HG02642 (cell line): ENCODE results near the gene GPC6.

Experiments used
- ATAC-seq: cut with Tn5 transposase; IDR thresholded peaks from one replicate; pipeline ENCODE4 v1.9.1; 2021; ENCODE audit warnings: mild to moderate bottlenecking; ENCODE audit not compliant: unreplicated experiment, poor library complexity

Gene GPC6

DNA sequence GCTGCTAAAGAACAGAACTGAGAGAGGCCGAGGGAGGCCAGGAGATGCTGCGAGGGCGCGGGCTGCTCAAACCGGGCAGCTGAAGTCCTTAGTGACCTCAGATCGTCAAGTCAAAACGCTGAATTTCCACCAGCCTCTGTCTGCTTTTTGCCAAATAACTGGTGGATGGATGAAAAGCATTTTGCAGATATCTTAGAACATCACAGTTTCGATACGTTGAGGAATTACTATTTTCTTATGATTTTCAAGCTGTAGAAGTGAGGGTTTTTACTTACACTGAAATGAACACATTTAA, 2.0 kb downstream of the GPC6 start:
- ATAC-seq = no peak

DNA sequence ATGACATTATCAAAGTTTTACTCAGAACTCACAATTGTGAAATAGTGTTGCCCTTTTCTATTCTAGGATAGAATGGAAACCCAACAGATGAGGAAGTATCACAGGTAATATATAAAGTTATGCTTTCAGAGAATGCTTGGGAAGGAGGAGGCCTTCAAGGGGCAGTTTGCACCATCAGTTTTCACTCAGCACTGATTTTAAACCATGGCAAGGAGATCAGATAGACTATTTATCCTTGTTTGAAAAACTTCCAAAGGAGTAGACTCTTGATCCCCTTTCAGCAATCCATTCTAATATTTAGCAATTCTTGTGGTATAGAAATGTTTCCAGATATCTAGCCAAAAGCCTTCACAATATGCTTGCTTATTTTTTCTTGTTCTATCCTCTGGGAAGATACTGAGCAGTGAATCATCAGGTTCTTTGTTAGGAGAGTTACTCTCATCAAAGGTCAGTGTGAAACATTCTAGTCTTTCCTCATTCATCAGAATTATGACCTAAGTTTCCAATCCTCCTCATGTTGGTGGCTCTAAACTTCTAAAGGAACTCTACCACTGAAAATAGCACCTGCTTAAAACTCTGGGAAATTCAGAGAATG, 3.8 kb downstream of the GPC6 start:
- ATAC-seq = no peak

DNA sequence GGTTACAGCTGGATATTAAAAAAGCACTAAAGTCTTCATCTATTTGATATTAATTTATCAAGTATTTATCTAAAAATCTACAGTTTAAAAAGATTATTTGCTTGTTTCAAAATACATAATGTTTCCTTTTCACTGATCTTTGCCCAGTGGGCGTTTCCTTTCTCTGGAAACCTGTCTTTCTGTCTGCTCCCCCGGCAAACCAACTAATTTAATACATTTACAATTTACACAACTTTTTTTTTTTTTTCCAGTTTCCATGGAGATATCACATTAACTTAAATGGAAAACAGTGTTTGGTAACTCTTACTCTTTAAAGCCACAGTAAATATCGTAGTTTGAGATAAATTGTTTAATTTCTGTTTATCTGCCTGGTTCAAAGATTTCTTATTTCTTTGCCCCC, 5.3 kb downstream of the GPC6 start:
- no peak for ATAC-seq

DNA sequence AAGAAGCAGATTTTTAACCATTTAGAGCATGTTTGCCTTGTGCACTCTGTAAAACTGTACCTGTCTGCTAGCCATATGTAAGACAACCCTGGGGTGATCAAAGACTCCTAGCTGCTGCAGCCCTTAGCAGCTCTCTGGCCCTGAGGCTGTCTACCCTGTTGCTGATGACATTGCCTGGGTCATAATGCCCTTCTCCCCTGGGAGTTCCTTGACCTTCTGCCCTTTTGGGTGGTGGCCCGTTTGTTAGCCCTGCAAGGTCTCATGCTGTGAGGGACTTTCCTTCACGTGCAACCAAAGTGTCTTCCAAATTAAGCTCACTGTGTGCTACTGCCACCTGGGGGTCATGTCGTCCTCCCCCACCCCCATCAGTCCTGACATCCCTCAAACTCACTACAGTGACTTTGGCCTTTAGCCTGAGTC, 7.4 kb downstream of the GPC6 start:
- ATAC-seq = peak; percentile 63

DNA sequence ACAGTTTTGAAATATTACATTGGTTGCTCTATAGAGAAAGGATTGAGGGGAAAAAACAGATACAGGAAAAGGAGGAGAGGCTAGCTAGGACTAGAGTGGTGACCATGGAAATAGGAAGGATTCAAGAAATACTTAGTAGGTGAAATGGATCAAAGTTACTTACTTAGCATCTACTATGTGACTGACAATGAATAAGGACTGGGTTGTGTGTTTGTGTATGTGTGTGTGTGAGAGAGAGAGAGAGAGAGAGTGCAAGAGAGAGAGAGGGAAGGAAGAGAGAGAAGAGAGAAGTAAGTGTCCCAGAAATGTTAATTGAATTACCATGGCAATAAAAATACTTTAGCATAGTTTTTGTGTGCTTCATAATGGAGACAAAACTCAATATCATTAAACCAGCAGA, 7.9 kb downstream of the GPC6 start:
- ATAC-seq = no peak

DNA sequence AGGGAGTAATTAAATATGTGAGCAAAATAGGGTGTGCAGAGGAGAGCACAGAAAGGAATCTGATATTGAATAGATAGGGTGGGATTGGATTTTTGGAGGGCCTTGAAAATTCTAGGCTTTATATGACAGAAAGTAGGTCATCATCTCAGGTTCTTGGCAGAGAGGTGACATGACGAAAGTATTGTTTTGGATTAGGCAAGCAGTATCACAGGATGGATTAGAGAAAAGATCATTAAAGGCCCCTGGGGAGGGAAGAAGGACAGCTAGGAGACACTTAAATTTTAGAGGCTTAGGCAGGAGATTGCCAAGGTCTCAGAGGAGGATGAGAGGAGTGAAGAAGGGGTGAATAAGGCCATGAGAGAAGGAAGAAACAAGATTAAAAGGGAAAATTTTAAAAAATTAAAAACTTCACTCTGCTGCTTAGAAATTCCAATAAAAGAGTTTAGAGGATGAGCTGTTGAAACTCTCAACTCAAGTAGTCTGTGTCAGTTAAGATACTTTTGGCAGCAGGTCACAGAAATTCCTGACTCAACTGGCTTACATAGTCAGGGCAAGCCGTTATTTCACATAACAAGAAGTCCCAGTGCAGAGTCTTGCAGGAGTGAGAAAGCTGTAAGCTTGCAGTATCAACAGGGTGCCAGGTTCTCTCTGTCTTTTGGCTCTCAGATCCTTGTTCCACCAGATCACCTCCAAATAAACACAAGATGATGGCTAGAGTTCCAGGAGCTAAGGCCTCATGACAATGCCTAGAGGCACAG, 8.8 kb downstream of the GPC6 start:
- no peak for ATAC-seq

DNA sequence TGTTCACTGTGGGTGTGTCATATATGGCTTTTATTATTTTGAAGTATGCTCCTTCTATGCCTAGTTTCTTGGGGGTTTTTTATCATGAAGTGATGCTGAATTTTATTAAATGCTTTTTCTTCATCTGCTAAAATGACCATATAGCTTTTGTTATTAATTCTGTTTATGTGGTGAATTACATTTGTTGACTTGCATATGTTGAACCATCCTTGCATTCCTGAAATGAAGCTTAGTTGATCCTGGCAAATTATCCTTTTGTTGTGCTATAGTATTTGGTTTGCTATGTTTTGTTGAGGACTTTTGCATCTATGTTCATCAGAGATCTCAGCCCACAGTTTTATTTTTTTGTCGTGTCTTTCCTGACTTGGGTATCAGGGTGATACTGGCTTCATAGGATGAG, 12.1 kb downstream of the GPC6 start:
- ATAC-seq = no peak

DNA sequence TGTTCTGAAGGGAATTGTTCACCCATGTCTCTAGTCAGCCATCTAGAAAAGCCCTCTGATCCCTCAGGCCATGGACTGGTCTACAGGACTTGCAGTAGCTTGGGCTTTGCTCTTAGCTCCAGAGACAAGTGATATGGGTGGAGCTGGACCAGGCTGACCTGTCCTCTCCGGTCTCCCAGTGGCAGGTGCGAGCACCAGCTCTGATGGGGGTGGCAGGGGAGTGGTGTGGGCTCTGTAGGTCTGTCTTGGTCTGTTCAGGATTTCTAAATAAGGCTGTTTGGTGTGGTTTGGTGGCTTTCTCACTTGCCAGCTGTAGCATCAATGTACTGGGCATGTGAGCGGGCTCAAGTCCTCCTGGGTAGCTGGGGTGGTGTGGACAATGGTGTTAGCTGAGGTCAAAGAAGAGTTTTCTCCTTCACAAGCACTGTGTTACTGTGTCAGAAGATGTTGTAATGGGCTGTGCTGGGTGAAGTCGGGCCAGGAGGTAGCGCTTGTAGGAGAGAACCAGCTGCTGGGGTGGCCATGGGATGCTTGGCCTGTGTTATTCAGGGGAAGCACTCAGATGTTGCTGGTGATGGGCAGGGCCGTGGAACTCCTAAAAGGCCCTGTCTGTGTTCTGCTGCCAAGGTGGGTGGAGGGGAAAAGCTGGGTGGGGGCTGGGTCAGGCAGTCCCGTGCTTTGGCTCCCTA, 16.9 kb downstream of the GPC6 start:
- ATAC-seq = no peak

DNA sequence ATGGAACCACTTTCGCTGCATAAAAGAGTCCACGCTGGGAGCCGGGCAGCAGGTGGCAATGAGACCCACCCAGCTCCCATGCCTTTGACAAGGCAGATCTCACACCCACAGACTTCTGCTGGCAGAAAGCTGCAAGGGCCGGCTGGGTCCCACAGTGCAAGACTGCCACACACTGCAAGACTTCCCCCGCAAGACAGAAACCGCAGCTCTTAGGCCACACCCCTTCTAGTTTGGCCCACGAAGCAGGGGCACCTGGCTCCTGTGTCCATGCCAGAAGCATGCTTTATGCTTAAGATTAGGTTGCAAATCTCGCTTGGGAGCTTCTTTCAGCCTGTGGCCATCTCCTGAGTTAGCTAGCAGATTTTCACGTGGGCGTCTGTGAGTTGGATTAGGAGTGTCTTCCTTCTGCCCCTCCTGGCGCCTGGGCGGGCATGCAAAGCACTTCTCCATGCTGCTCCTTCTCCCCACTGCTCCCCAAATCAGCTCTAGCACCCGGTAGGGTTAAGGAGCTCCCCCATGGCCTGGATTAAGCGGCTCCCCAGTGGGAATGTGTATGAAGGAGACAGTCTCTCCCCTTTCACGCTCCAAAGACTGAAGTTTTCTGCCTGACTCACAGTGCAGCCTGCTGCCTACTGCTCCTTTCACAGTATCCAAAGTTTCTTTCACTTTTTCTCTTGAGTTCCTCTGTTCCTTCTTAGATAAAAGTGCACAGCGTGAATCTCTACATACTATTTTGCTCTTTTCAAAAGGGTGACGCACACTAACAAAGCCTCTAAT, 17.7 kb downstream of the GPC6 start:
- no peak for ATAC-seq

DNA sequence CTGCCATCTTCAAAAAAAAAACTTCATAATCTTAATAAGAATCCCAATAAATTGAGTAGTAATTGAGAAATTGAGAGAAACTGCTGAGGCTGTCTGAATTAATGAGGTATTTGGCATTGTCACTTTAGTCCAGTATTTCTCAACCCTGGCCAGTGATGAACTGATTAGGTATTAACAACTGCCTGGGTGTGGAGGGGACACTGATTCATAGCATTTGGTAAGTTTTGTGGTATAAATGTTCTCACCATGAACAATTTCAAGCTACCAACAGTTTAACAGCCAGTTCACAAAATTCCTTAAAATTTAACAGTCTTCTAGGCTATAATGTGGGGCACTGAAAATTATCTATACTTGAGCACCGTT, 18.3 kb downstream of the GPC6 start:
- no peak for ATAC-seq

DNA sequence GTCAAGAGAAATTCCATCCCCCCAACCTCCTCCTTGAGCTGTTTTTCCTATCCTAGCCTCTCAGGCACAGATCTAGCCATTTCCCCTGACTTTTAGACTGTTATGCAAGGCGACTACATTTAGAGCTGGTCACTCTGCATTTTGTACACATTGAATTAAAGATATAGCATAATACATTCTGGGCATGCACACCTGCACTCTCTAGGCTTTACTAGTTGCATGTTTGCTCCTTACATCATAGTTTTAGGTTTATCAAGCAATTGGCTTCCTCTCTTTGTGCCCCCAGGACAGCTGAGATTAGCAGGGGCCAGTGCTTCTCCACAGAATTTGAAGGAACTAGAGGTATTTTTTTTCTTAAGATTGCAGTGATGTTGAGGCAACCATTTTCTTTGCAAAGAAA, 19.5 kb downstream of the GPC6 start:
- no peak for ATAC-seq

DNA sequence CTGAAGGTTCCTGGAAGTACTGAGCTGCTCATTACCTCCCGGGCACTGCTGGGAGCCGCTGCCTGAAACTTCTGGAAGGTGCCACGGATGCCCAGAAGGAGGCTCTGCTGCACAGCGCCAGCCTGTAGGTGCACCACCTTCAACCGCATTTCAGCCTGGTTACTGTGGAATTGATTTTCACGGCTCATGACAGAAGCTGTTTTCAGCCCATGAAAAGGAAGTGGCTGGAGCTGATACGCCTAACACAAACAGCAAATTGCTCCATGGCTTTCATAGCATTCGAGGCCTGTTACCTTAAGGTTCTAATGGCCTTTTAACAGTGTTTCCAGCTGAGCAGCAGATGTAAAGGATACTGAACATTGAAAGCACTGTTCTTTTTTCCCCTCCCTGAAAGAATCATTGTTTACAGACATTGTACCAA, 22.0 kb downstream of the GPC6 start:
- ATAC-seq = no peak

DNA sequence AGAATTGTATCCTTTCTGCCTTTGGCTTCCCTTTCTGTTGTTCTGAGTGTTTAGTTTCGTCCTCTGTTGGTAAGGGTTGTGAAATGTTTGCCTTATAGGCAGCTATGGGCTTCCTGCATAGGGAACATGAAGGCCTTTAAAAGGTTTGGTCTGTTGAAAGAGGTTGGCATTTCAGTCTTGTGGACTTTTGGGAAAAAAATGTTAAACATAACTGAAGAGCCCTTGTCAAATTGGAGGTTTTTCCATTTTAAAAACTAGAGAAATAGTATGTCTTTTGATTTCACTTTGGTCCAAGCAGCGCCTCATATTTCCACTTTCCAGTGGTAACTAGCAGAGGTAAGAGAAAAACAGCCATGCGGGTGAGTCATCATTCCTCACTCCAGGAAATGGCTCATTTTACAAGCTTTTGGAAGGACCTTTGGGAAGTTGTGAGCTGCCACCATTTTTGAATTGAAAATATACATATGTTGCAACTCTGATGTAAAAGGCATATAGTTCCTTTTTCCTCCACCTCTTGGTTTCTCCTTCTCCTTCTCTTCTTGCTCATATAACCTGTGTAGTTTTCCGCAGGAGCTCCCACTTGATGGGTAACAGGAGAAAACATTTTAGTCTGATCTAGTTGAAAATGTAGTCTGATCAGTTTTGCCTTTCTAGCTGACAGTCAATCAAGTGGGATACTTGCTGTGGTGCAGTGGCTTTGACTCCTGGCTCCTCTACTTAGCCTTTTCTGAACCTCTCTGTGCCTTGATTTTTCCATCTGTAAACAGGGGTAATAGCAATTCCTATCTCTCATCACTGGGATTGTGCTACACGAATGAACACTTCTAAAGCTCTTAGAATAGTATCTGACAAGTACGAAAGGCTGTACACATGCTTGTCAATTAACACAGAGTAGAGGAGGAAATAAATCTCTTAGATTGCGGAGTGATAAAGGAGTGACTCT, 23.0 kb downstream of the GPC6 start:
- ATAC-seq = no peak

DNA sequence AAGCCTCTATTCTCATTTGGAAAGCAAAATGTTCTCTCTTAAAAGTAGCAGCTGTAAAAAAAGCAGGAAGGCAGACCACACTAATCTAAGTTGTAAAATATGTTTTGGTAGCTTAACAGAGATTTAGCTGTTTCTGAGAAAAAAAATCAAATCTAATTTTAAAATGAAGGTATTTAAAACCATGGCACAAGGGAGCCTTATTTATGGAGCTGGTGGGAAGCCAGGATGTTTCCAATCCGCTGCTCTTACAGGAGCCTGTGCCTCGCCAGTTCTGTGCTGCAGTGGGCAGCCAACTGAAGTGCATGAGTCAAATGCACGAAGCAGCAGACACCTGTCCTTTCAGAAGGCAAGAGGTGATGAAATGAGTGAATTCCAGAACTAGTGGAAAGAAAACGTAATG, 28.2 kb downstream of the GPC6 start:
- ATAC-seq = no peak

DNA sequence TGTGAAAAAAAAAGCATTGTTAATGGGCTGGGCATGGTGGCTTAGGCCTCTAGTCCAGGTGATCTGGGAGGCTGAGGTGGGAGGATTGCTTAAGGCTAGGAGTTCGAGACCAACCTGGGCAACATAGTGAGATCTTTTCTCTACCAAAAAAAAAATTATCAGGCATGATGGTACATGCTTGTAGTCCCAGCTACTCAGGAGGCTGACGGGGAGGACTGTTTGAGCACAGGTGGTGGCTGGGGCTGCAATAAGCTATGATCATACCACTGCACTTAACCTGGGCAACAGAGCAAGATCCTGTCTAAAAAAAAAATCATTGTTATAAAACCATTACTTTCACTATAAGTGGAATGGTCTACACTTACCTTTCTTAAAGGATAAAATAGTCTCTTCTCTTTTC, 30.4 kb downstream of the GPC6 start:
- ATAC-seq = no peak

DNA sequence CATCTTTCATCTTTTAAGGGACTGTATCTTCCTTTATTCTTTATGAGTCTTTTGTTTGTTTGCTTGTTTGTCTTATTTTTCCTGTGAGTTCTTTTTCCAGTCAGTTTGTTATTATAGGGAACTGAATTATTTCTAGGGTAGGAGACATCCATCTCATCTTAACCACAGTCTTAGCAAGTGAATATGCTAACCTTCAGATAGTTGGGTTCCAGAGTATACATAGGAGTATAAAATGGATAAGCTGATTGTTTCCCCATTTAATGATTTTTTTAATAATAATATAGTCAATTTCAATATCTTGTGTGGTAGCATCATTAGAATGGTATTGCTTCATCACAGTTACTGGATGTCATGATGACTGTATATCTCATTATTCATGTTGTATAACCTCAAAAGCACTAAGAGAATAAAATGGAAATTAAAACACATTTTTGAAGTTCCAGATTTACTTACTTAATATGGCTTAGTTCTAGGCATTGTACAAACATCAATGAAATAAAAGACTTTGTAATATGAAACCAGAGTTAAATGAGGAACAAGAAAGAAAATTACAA, 33.0 kb downstream of the GPC6 start:
- no peak for ATAC-seq

DNA sequence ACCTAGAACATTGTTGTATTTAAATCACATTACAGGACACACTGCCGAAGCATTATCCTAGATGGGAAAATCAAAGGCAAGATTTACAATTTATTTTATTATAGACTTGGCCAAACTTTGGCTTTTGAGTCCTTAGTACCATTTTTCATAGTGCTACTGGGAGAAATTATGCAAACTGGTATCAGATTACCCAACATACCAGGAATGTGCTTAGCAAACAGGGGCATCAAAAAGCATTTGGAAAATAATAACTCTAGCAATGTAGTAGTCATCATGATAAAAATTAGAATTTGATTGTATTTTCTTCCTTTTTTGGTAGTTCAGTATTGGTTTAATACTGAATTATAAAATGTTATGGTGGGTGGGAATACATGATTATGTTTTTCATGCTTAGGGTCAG, 34.0 kb downstream of the GPC6 start:
- no peak for ATAC-seq

DNA sequence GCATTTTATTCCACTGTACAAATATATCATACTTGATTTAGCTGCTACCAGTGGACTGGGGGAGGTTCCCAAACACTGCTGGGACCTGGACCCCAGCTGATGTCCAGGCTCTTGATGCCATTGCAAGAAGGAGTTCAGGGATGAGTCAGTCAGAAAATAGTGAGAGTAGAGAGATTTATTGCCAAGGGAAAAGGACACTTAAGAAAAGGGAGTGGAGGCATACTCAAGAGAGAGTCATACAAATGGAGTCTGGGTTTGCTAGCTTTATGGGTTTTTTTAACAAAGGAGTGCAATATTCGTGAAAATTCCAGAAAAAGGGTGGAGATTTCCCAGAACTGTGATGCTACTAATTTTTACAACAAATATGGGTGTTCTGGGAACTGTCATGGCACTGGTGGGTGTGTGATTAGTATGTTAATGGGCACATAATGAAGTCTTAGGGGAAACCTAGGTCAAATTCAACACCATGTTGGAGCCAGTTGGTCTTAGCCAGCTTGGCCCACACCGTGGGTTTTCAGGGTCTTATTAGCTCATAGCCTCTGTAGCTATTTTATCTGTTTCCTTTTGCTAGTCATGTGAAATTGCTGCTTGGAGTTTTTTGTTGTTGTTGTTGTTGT, 36.2 kb downstream of the GPC6 start:
- no peak for ATAC-seq

DNA sequence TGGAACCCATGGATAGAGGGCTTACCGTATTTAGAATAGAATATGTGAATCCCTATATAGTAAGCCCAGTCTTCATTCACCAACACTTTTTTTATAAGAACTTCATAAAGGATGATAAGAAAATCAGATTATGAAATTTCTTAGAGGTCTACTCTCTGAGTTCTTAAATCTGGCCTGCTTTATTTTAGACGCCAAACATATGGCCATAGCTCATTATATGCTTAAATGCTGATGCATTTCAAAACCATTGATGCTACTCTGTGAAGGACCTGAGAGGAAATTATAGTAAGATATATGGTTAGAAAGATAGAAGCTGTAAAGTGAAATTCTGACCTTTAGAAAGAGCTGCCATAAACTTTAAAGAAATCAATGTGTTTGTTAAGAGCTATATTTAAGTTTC, 38.3 kb downstream of the GPC6 start:
- no peak for ATAC-seq
